HG02763 (cell line): ENCODE data around the gene KATNAL1.

Experiments
- ATAC-seq: cut with Tn5 transposase; IDR thresholded peaks from one replicate; pipeline ENCODE4 v1.9.1; 2021; ENCODE audit warnings: mild to moderate bottlenecking, moderate library complexity; ENCODE audit not compliant: unreplicated experiment

The KATNAL1 gene

GRCh38 chr13:30333616-30334015 lies 26.3 kb upstream of the KATNAL1 start:
- no peak for ATAC-seq

- peak; percentile 68 for ATAC-seq
These were observed 25.2 kb upstream of the KATNAL1 start for GRCh38 chr13:30332456-30333143.

- no peak for ATAC-seq
These were observed 24.0 kb upstream of the KATNAL1 start for GRCh38 chr13:30331331-30331771.

DNA sequence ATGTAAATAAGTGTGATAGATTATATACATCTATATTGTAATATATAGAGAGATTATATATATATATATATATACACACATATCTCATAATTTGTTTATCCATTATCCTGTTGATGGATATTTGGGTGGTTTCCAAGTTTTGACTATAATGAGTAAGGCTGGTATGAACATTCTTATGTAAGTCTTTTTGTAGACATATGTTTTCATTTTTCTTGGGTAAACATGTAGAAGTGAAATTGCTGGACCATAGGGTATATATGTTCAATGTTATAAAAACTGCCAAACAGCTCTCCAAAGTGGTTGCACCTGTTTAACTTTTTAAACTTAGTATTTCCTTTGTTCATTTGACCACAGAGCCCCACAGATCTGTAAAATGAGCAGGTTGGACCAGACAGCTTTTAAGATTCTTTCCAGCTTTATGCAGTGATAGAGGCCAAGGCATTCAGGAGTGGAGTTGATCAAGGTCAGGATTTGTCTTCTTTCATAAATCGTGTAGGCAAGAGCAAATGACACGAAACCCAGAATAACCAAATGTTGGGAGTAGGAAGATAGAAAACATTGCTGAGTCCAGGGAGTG lies 21.7 kb upstream of the KATNAL1 start:
- no peak for ATAC-seq

- no peak for ATAC-seq
These were observed 18.3 kb upstream of the KATNAL1 start for GRCh38 chr13:30325668-30326067.

DNA sequence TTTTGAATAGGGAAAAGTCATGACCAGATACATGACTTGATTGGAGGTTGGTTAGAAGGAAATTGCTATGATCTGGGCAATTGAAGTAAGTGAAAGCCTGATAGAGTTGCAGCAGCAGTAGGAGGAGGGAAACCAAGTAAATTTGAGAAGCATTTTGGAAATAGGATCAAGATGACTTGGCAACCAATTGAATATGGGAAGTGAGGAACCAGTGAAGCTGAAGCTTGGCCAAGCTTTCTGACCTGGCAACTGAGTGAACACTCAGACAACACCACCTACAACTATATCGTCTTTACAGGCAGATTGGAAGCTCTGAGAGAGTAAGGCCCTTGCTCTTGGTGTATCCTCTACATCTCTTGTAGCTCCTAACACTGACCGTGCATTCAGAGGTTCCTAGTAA lies 16.2 kb upstream of the KATNAL1 start:
- no peak for ATAC-seq

DNA sequence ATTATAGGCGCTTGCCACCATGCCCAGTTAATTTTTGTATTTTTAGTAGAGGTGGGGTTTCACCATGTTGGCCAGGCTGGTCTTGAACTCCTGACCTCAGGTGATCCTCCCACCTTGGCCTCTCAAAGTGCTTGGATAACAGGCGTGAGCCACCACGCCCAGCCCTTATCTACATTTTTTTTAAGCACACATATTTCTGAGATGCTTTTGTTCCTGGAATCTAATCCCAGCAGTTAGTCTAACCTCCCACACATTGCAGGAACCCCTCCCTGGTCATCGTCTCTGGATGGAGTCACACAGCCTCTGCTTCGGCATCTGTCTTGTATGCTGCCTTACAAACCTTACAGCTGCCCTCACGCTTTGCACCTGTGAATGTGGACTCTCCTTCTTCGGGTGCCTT lies 15.1 kb upstream of the KATNAL1 start:
- no peak for ATAC-seq

- no peak for ATAC-seq
These were observed 13.9 kb upstream of the KATNAL1 start for GRCh38 chr13:30321256-30321655.

DNA sequence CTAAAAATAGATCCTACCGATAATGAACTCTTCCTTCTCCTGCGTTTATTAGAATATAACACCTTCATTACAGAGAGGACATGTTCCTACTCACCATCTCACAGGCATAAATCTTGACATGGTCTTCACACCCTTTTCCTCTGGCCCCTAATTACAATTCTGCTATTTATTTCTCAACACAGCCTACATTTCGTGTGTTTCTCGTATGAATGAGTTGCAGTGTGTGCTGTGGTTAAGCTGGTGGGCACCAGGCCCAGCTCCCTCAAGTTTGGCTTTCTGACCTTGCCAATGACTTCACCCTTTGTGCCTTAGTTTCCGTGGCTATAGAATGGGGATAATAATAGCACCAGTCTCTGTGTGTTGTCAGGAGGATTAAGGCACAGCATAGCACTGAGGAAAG lies 12.3 kb upstream of the KATNAL1 start:
- ATAC-seq: no peak

DNA sequence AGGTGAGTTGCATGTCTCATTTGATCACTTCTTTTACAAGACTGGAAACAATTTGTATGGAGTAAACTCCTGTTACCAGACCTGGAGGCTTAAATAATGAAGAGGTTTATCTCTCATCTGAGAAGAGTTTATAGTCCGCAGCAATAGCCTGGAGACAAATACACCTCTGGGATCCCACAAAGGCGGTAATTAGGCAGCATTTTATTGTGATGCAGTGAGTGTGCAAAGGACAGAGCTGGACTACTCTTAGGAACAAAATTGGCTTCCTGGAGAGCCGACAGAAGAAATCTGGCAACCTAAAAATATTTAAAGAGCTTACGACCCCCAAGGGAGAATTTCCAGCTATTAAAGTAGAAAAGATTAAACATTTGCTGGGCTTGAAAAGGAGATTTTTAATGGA lies 11.8 kb upstream of the KATNAL1 start:
- no peak for ATAC-seq

DNA sequence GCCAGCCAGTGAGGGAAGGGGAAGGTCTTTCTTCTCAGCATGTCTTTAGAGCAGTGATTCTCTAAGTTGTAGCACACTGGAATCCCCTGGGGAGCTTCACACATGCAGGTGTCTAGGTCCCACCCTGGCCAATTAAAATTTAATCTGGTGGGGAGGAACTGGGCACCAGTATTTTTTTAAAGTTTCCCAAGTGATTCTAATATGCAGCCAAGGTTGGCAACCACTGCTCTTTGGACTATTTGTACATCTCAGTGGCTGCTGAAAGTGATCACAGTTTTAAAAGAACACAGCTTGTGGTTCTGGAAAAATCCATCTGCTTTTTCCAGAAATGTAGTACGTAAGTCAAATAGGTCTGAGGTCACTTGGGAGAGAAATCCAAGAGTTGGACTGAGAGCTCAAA lies 10.7 kb upstream of the KATNAL1 start:
- no peak for ATAC-seq

DNA sequence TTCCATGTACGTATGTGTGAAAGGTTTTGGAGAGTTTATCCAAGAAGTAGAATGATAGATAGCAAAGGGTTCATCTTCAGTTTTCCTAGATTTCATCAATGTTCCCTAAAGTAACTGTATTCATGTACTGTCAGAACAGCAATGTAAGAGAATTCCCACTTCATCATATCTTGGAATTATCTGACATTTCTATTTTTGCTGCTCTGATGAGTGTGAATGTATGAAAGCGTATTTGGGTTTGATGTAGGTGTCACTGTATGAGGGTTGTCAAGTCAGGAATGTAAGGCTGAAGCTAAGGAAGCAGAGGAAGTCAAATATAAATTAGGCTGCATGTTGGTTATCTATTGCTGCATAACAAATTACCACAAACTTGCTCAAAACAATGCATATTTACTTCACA lies 7.2 kb upstream of the KATNAL1 start:
- no peak for ATAC-seq

DNA sequence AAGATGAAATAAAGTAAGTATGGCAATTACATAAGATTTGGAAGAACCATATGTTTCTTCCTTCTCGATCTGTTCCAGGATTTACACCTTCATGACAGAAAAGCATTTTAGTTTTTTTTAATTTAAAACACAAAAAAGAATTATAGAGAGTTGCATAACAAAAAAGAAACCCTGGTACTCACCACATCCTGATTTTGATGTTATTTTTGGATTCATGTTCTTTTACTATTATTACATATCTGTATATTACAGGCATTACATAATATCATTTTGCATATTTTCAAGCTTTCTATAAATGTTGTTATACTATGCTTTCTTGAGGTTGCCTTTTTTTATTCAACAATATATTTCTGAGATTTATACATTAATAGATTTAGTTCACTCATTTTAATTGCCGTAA lies 6.7 kb upstream of the KATNAL1 start:
- no peak for ATAC-seq

DNA sequence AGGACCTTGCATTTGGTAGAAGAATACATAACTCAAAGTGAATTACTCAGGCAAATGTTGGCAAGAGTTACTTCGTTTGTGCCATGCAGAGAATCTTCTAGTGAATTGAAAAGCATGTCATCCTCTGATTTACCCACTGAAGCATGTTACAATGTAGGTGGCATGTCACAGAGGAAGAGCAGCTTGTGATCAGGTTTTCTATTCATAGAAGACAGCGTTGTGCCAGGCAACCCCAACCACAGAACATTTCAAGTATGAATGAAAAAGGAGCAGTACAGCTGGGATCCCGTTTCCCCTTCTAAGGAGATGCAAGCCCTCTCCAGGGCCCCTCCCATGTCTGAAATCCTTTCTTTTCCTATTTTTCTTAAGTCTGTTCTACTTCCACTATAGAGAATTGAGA lies 6.0 kb upstream of the KATNAL1 start:
- no peak for ATAC-seq

DNA sequence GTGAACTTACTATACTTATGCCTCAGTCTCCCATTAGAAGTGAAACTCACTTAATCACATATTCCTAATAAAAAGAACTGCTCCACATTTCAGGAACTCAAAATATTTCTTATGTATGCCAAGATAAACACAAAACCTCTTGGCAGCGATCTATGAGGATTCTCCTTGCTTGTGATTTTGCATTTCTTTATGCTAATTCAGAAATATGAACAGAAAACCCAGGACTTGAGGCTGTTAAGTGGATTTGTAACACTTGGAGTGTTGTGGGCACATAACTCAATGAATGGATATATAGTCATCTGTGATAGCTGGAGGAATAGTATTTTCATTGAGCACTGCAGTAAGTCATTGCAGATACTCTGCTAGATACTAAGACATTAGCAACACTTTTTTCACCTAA lies 5.6 kb upstream of the KATNAL1 start:
- no peak for ATAC-seq

GRCh38 chr13:30308548-30308947 lies 1.2 kb upstream of the KATNAL1 start:
- ATAC-seq: no peak

- ATAC-seq: no peak
These were observed 580 bp upstream of the KATNAL1 start for GRCh38 chr13:30307971-30308290.

GRCh38 chr13:30306762-30307193 lies 573 bp downstream of the KATNAL1 start:
- ATAC-seq: peak; percentile 87

DNA sequence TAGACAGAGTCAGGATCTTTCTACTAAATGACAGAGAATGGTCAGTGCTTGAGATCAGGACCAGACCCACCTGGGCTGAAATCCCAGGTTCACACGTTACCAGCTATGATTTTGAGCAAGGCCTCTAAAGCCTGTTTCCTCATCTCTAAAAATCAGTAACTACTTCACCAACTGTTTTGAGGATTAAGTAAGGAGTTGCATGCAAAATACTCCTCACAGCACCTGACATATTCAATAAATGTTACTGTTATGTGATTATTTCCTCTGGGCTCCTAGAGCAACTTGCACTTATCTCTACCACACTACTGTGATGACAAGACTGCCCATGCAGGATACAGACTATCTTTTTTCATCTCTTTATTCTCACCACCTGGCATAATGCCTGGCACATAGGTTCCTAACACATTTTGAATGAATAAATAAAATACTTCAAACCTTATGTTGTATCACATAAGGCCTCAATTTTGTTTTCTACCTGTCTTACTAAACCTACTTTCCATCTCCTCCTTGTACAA lies 1.8 kb downstream of the KATNAL1 start:
- no peak for ATAC-seq

- ATAC-seq: no peak
These were observed 4.1 kb downstream of the KATNAL1 start for GRCh38 chr13:30303269-30303668.

- no peak for ATAC-seq
These were observed 5.5 kb downstream of the KATNAL1 start for GRCh38 chr13:30301827-30302226.

DNA sequence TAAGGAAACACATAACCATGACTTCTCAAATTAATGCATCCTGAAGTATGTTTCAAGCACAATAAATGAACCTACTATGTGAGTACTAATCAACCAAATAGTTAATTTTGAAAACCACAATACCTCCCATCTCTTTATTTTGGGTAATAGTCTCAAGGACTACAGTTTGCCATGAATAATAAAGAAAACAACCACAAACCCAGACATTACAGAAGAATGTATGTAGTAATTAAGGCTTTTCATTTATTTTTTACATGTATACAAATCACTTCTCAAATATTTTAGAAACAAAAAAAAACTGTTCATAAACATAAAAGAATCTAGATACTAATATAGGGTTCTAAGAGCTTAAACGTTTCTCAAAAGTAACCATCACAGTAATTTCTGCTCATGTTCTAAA lies 6.8 kb downstream of the KATNAL1 start:
- ATAC-seq: no peak

DNA sequence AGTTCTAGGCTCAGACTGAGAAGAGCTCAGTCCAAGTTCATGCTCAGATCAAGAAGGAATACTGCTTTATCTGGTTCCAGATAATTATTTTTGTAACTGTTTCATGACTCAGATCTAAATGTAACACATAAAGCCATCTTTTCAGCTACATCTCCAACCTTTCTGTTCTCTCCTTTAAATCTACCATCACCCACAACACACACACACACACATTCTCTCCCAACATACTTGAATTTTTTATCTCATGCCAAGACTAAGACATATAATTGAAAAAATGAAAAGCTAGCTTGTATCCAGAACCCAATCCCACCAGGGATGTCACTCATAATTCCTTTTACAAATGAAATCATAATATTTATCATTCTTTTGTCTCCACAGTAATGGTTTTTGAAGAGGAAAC lies 7.6 kb downstream of the KATNAL1 start:
- ATAC-seq: no peak
